IMR-90 (cell line): ENCODE results near the gene VPS25. TPM values are rescaled to one million over a fixed set of nuclear protein-coding genes. Genes with fewer than 3 reads are reported as not detected.

ENCODE experiments used
- ATAC-seq: fragments of 200-7000 bp; cut with Tn5 transposase; 2 replicates; pipeline ENCODE4 v1.9.1; 2020; ENCODE audit warnings: low read depth, mild to moderate bottlenecking, moderate library complexity
- BruUV-seq: library from RNA; stranded (reverse); fragments of 400-500 nt; replicated peaks from 2 replicates; lab custom pipeline; 2021; lab: Mats Ljungman, UMichigan
- CTCF ChIA-PET: fragments of 300-600 bp; formaldehyde crosslinking; extraction: SDS; loops from one replicate; lab custom pipeline; 2021; ENCODE audit warnings: antibody characterized with exemption; lab: Yijun Ruan, JAX
- POLR2A ChIA-PET: fragments of 300-600 bp; sonication (Branson Sonifier 250); formaldehyde crosslinking; loops from one replicate; lab custom pipeline; 2022; ENCODE audit warnings: antibody characterized with exemption; ENCODE audit not compliant: unreplicated experiment; lab: Charles Lee
- DNase-seq: peaks from one replicate; pipeline ENCODE4 v3.0.0; 2013
- H2AFZ ChIP-seq: replicated peaks from 2 replicates; pipeline ENCODE3; 2013; ENCODE audit warnings: low read length, mild to moderate bottlenecking; ENCODE audit not compliant: poor library complexity
- H2AK5ac ChIP-seq: 2 replicates; pipeline ENCODE4 v1.6.1; 2013; ENCODE audit warnings: low read depth, low read length, inconsistent platforms
- H2AK9ac ChIP-seq: replicated peaks from 2 replicates; pipeline ENCODE3; 2013; ENCODE audit warnings: mild to moderate bottlenecking, low read depth, low read length, moderate library complexity; ENCODE audit not compliant: poor library complexity
- H2BK120ac ChIP-seq: 2 replicates; pipeline ENCODE4 v1.6.1; 2013; ENCODE audit warnings: low read depth, low read length, inconsistent platforms
- H2BK15ac ChIP-seq: 3 replicates; pipeline ENCODE4 v1.6.1; 2013; ENCODE audit warnings: low read depth, low read length, inconsistent platforms
- H2BK20ac ChIP-seq: 2 replicates; pipeline ENCODE4 v1.6.1; 2013; ENCODE audit warnings: low read depth, mild to moderate bottlenecking, inconsistent platforms, low read length, moderate library complexity
- H2BK5ac ChIP-seq: 2 replicates; pipeline ENCODE4 v1.6.1; 2013; ENCODE audit warnings: mild to moderate bottlenecking, low read depth, low read length, inconsistent platforms; ENCODE audit not compliant: poor library complexity, severe bottlenecking
- H3K14ac ChIP-seq: replicated peaks from 2 replicates; pipeline ENCODE4 v1.6.1; 2013; ENCODE audit warnings: low read depth, low read length, inconsistent platforms
- H3K18ac ChIP-seq: 2 replicates; pipeline ENCODE4 v1.6.1; 2013; ENCODE audit warnings: low read depth, low read length, control low read depth
- H3K23ac ChIP-seq: 2 replicates; pipeline ENCODE4 v1.6.1; 2013; ENCODE audit warnings: low read depth, low read length, inconsistent platforms
- H3K27ac ChIP-seq: 2 replicates; pipeline ENCODE4 v1.5.1; 2013; ENCODE audit warnings: mild to moderate bottlenecking, control low read depth, low read length; ENCODE audit not compliant: insufficient read depth
- H3K27me3 ChIP-seq: 2 replicates; pipeline ENCODE4 v1.6.1; 2013; ENCODE audit warnings: low read length; ENCODE audit not compliant: control insufficient read depth, insufficient read depth
- H3K36me3 ChIP-seq: 2 replicates; pipeline ENCODE4 v1.6.1; 2013; ENCODE audit warnings: low read length, mixed read lengths; ENCODE audit not compliant: control insufficient read depth, insufficient read depth
- H3K4ac ChIP-seq: 2 replicates; pipeline ENCODE4 v1.6.1; 2013; ENCODE audit warnings: low read depth, low read length, inconsistent platforms
- H3K4me1 ChIP-seq: 2 replicates; pipeline ENCODE4 v1.6.1; 2013; ENCODE audit warnings: low read length, mixed read lengths; ENCODE audit not compliant: control insufficient read depth, insufficient read depth
- H3K4me2 ChIP-seq: 2 replicates; pipeline ENCODE4 v1.6.1; 2013; ENCODE audit warnings: low read depth, mild to moderate bottlenecking, control low read depth, low read length, moderate library complexity
- H3K4me3 ChIP-seq: 2 replicates; pipeline ENCODE4 v1.5.1; 2013; ENCODE audit warnings: low read depth, mild to moderate bottlenecking, control low read depth, low read length, moderate library complexity; ENCODE audit not compliant: insufficient read depth
- H3K56ac ChIP-seq: 2 replicates; pipeline ENCODE4 v1.6.1; 2013; ENCODE audit warnings: low read length, inconsistent platforms; ENCODE audit not compliant: insufficient read depth; ENCODE audit errors: extremely low read depth
- H3K79me1 ChIP-seq, 2 experiments: 2 replicates each; pipeline ENCODE4 v1.6.1; 2013; ENCODE audit warnings: low read length in 2 of 2, inconsistent platforms in 1 of 2, low read depth in 1 of 2
- H3K9ac ChIP-seq: 2 replicates; pipeline ENCODE4 v1.6.1; 2013; ENCODE audit warnings: low read depth, low read length, control low read depth
- H3K9me1 ChIP-seq: 2 replicates; pipeline ENCODE4 v1.6.1; 2013; ENCODE audit warnings: low read length, inconsistent platforms; ENCODE audit not compliant: insufficient read depth
- H3K9me3 ChIP-seq: 2 replicates; pipeline ENCODE4 v1.6.1; 2013; ENCODE audit warnings: low read length; ENCODE audit not compliant: control insufficient read depth, insufficient read depth
- H4K20me1 ChIP-seq: 2 replicates; pipeline ENCODE4 v1.6.1; 2013; ENCODE audit warnings: low read length, inconsistent platforms; ENCODE audit not compliant: insufficient read depth
- H4K5ac ChIP-seq: 2 replicates; pipeline ENCODE4 v1.6.1; 2013; ENCODE audit warnings: mild to moderate bottlenecking, low read depth, low read length, control low read depth
- H4K8ac ChIP-seq, 2 experiments: 2 replicates each; pipeline ENCODE4 v1.6.1; 2013; ENCODE audit warnings: low read depth in 2 of 2, low read length in 2 of 2, control low read depth in 1 of 2, inconsistent platforms in 1 of 2
- H4K91ac ChIP-seq: 2 replicates; pipeline ENCODE4 v1.6.1; 2013; ENCODE audit warnings: low read depth, low read length, inconsistent platforms; ENCODE audit not compliant: insufficient read depth
- BHLHE40 ChIP-seq: fragments of 150-350 bp; IDR thresholded peaks from 2 replicates; pipeline ENCODE4 v1.6.1; 2016; ENCODE audit warnings: mild to moderate bottlenecking, low read depth, low read length
- CEBPB ChIP-seq: IDR thresholded peaks from 2 replicates; pipeline ENCODE4 v1.6.1; 2012; ENCODE audit warnings: low read depth, low read length, improper control_type of control experiment
- CHD1 ChIP-seq: IDR thresholded peaks from 2 replicates; pipeline ENCODE4 v1.6.1; 2012; ENCODE audit warnings: low read depth, low read length, improper control_type of control experiment
- CTCF ChIP-seq: conservative IDR thresholded peaks from 2 replicates; pipeline ENCODE4 v1.5.1; 2012; ENCODE audit warnings: mild to moderate bottlenecking, low read depth, low read length, improper control_type of control experiment
- FOS ChIP-seq: fragments of 150-350 bp; IDR thresholded peaks from 2 replicates; pipeline ENCODE4 v1.6.1; 2016; ENCODE audit warnings: low read depth, low read length
- MAFK ChIP-seq: IDR thresholded peaks from 2 replicates; pipeline ENCODE4 v1.6.1; 2012; ENCODE audit warnings: low read depth, low read length, improper control_type of control experiment
- MAZ ChIP-seq: IDR thresholded peaks from 2 replicates; pipeline ENCODE4 v1.6.1; 2012; ENCODE audit warnings: low read depth, mild to moderate bottlenecking, low read length, improper control_type of control experiment, moderate library complexity, borderline replicate concordance
- MXI1 ChIP-seq: IDR thresholded peaks from 2 replicates; pipeline ENCODE4 v1.6.1; 2012; ENCODE audit warnings: low read depth, mild to moderate bottlenecking, low read length, moderate library complexity, borderline replicate concordance
- NFE2L2 ChIP-seq: fragments of 150-350 bp; IDR thresholded peaks from 2 replicates; pipeline ENCODE4 v1.6.1; 2016; ENCODE audit warnings: low read depth, mild to moderate bottlenecking, low read length
- POLR2A ChIP-seq: IDR thresholded peaks from 2 replicates; pipeline ENCODE4 v1.6.1; 2012; ENCODE audit warnings: mild to moderate bottlenecking, low read depth, low read length
- RAD21 ChIP-seq: IDR thresholded peaks from 2 replicates; pipeline ENCODE4 v1.6.1; 2012; ENCODE audit warnings: low read length, improper control_type of control experiment
- RCOR1 ChIP-seq: IDR thresholded peaks from 2 replicates; pipeline ENCODE4 v1.6.1; 2012; ENCODE audit warnings: mild to moderate bottlenecking, low read length, improper control_type of control experiment; ENCODE audit not compliant: insufficient replicate concordance
- RFX5 ChIP-seq: IDR thresholded peaks from 2 replicates; pipeline ENCODE4 v1.8.0; 2012; ENCODE audit warnings: low read depth, mild to moderate bottlenecking, low read length, moderate library complexity
- SMC3 ChIP-seq: fragments of 150-350 bp; IDR thresholded peaks from 2 replicates; pipeline ENCODE4 v1.6.1; 2016; ENCODE audit warnings: low read depth, mild to moderate bottlenecking, antibody characterized with exemption, low read length, moderate library complexity
- WGBS, 2 experiments: methylation state at CpG; one replicate each; pipeline versions ENCODE4 v1.1.5 to v1.1.7; 2013; ENCODE audit warnings: missing lambda C conversion rate in 2 of 2; ENCODE audit not compliant: insufficient read length in 1 of 2; ENCODE audit errors: extremely low coverage in 2 of 2; 5-methylcytosine and 5-hydroxymethylcytosine counted together
- dilution Hi-C: fragments of 300-500 bp; cut with HindIII; formaldehyde crosslinking; loops from one replicate; pipeline ENCODE4 v1.14.3; 2018; ENCODE audit warnings: low sequenced_read_pairs; ENCODE audit not compliant: unreplicated experiment
- in situ Hi-C: fragments of 300-500 bp; cut with MboI; formaldehyde crosslinking; loops from 3 replicates; pipeline ENCODE4 v1.14.3; 2019; ENCODE audit warnings: low sequenced_read_pairs, inconsistent platforms, mixed read lengths
- intact Hi-C: fragments of 100-400 bp; cut with micrococcal nuclease; formaldehyde crosslinking; loops from 2 replicates; pipeline ENCODE4 v1.10.0; 2022
- polyA plus RNA-seq, 3 experiments: library from polyadenylated mRNA; depleted of rRNA; stranded (reverse); fragments of >200 nt; gene quantifications; 2 replicates each; pipeline ENCODE4 v1.2.3, GENCODE V29; 2012; ENCODE audit warnings: low replicate concordance in 1 of 3
- total RNA-seq: library from RNA; depleted of rRNA; stranded (reverse); fragments of >200 nt; gene quantifications from 2 replicates; pipeline ENCODE4 v1.2.3, GENCODE V29; 2012
- TF ChIP-seq, protein P1 (sequence below): fragments of 150-350 bp; IDR thresholded peaks from 2 replicates; pipeline ENCODE4 v1.6.1; 2016; ENCODE audit warnings: low read depth, mild to moderate bottlenecking, low read length, moderate library complexity, borderline replicate concordance
- TF ChIP-seq, protein P2 (sequence below): fragments of 150-350 bp; IDR thresholded peaks from 2 replicates; pipeline ENCODE4 v1.6.1; 2017; ENCODE audit warnings: mild to moderate bottlenecking, antibody characterized with exemption, low read length, low read depth

VPS25 gene
- total and polyA plus RNA-seq, 2 of the 4 experiments (the other 2 are of a cell fraction): 71.3 to 130 TPM

DNA sequence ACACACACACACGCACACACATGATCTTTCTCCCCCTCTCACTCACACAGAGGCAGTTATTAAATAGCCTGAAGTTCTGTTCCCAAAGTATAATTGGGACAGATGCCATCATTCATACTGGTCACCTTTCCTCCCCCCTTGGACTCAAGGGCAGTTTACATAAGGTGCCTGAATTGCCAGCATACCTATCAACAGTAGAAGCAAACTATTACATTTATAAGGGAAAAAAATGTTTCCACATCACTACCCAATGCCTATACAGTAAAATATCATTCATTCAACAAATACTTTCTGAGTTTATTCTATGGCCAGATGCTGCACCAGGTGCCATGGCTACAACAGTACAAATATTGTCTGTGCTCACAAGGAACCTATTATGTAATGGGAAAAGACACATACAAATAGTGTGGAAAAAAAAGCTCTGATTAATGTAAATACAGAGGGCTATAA, 31.7 kb downstream of the VPS25 start:
- no peak overlapping the region for H3K27ac ChIP-seq
- H2BK15ac ChIP-seq: no peak overlapping the region
- H3K4me3 ChIP-seq: no peak overlapping the region
- ATAC-seq: no peak
- no peak overlapping the region for H3K23ac ChIP-seq
- no peak overlapping the region for H2BK120ac ChIP-seq
- H3K9ac ChIP-seq: no peak overlapping the region
- H3K9me3 ChIP-seq: no peaks in the 10 kb centered on the region
- POLR2A ChIA-PET: no interaction called here
- H3K9me1 ChIP-seq: peaks cover 5% of the 10 kb centered on the region; the same call in 1 of the 2 replicates
- in situ Hi-C loops: no loop called here
- WGBS, 2 experiments: no CpG with 5 or more reads among the region's 1 CpG
- H3K14ac ChIP-seq: no peak overlapping the region
- peak; percentile 13 for DNase-seq
- H4K5ac ChIP-seq: no peak overlapping the region
- intact Hi-C loops: no loop called here
- no peak overlapping the region for H2AK5ac ChIP-seq
- no peak overlapping the region for H2BK5ac ChIP-seq
- no peaks in the 10 kb centered on the region for H3K27me3 ChIP-seq
- no peak for TF ChIP-seq BHLHE40
- no peak for TF ChIP-seq SMC3
- TF ChIP-seq CEBPB: no peak
- no peak for TF ChIP-seq MAZ
- TF ChIP-seq CHD1: no peak
- no peak for TF ChIP-seq MAFK
- no peak for TF ChIP-seq RCOR1
- TF ChIP-seq RFX5: no peak
- no peak for TF ChIP-seq RAD21
- TF ChIP-seq MXI1: no peak
- TF ChIP-seq, protein P1, sequence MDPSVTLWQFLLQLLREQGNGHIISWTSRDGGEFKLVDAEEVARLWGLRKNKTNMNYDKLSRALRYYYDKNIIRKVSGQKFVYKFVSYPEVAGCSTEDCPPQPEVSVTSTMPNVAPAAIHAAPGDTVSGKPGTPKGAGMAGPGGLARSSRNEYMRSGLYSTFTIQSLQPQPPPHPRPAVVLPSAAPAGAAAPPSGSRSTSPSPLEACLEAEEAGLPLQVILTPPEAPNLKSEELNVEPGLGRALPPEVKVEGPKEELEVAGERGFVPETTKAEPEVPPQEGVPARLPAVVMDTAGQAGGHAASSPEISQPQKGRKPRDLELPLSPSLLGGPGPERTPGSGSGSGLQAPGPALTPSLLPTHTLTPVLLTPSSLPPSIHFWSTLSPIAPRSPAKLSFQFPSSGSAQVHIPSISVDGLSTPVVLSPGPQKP: no peak
- no peak for TF ChIP-seq NFE2L2
- TF ChIP-seq CTCF: no peak
- TF ChIP-seq FOS: no peak
- TF ChIP-seq, protein P2, sequence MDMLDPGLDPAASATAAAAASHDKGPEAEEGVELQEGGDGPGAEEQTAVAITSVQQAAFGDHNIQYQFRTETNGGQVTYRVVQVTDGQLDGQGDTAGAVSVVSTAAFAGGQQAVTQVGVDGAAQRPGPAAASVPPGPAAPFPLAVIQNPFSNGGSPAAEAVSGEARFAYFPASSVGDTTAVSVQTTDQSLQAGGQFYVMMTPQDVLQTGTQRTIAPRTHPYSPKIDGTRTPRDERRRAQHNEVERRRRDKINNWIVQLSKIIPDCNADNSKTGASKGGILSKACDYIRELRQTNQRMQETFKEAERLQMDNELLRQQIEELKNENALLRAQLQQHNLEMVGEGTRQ: no peak
- TF ChIP-seq POLR2A: no peak
- no TSS peak for BruUV-seq
- no peak overlapping the region for H3K18ac ChIP-seq
- H3K79me1 ChIP-seq: no peaks in the 10 kb centered on the region
- no peak overlapping the region for H2BK20ac ChIP-seq
- H4K91ac ChIP-seq: no peak overlapping the region
- CTCF ChIA-PET: no interaction called here
- no peak overlapping the region for H3K56ac ChIP-seq
- no peak overlapping the region for H3K4ac ChIP-seq
- dilution Hi-C loops: no loop called here
- no peaks in the 10 kb centered on the region for H3K36me3 ChIP-seq
- no peak overlapping the region for H2AFZ ChIP-seq
- no peak overlapping the region for H2AK9ac ChIP-seq
- H4K20me1 ChIP-seq: no peaks in the 10 kb centered on the region
- peaks cover 3% of the 10 kb centered on the region; the same call in 1 of the 2 replicates for H3K4me1 ChIP-seq
- H4K8ac ChIP-seq: no peak overlapping the region
- H3K4me2 ChIP-seq: no peak overlapping the region
